Uterus (tissue), 2 donors: ENCODE results near the gene COA8.

ENCODE experiments used
- CTCF ChIP-seq, 4 experiments: fragments of 200-600 bp in 2 of 4; fragments of 450-650 bp in 2 of 4; sonication (generic) in 2 of 4; IDR thresholded peaks; one replicate each; pipeline ENCODE4 v1.5.1; 2016 to 2019; ENCODE audit warnings: antibody characterized with exemption in 4 of 4, mild to moderate bottlenecking in 2 of 4, moderate library complexity in 1 of 4
- POLR2A ChIP-seq, 2 donors: fragments of 450-650 bp; IDR thresholded peaks; one replicate each; pipeline ENCODE4 v1.6.1; 2016; ENCODE audit warnings: antibody characterized with exemption in 2 of 2, mild to moderate bottlenecking in 1 of 2, moderate library complexity in 1 of 2

GRCh38 chr14:103623883-103624482, 61.2 kb downstream of the COA8 start:
- TF ChIP-seq CTCF (IDR thresholded peaks at IDR 0.05) = no peak
- no peak for TF ChIP-seq POLR2A (IDR thresholded peaks at IDR 0.05)
